ENCODE measurements around the gene PARP4.
A peak's percentile ranks its signal among the peaks of the same experiment; 100 is the strongest.
"Not testable (repeated sequence)": the region's sequence is repeated elsewhere in the genome, so short reads cannot be mapped to it uniquely, and the experiment has no call there.

The PARP4 gene

DNA sequence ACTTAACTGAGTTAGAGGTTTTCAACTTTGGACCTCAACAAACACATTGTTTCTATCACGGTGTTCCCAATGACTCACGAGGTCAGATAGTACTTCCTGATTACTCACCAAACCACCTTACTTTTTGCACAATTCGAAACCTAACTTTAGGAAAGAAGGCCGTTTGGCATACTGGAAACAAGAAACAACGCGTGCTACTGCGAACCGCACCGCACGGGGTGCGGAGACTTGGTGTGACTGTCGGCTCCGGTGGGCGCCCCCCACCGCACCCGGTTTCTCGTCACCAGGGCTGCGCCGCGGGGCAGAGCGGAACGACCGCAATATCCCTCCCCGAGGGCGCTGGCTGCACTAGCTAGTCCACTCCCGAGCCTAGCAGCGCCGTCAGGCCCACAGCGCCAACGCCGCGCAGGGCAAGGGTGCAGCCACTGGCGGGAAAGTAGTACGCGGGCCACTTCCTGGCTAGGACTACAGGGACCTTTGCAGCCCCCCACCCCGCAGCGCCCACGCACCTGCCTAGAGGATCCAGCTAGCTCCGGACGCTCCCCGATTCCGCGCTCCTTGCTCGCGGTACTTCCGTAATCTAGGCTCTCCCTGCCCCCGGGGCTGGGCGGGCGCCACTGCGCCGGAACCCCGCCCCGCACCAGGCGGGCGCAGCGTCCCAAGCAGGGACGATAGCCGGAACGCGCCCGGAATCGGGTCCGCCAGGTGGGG, at the start of gene PARP4:
TSS of gene PARP4 (minus strand) at position 582 of the 711 bp plus-strand sequence. CDS start 9,002 bp downstream, outside the sequence.
- peak within 1 kb of the TSS; percentile 89 for H3K4me3 ChIP-seq (ENCODE audit: low read depth, low read length)
- TF ChIP-seq, protein P1, sequence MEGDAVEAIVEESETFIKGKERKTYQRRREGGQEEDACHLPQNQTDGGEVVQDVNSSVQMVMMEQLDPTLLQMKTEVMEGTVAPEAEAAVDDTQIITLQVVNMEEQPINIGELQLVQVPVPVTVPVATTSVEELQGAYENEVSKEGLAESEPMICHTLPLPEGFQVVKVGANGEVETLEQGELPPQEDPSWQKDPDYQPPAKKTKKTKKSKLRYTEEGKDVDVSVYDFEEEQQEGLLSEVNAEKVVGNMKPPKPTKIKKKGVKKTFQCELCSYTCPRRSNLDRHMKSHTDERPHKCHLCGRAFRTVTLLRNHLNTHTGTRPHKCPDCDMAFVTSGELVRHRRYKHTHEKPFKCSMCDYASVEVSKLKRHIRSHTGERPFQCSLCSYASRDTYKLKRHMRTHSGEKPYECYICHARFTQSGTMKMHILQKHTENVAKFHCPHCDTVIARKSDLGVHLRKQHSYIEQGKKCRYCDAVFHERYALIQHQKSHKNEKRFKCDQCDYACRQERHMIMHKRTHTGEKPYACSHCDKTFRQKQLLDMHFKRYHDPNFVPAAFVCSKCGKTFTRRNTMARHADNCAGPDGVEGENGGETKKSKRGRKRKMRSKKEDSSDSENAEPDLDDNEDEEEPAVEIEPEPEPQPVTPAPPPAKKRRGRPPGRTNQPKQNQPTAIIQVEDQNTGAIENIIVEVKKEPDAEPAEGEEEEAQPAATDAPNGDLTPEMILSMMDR (IDR thresholded peaks at IDR 0.05; ENCODE audit: insufficient read depth, low read depth, low read length, missing control alignments) = no peak
- peak; percentile 87 for DNase-seq (ENCODE audit: low read depth)

DNA sequence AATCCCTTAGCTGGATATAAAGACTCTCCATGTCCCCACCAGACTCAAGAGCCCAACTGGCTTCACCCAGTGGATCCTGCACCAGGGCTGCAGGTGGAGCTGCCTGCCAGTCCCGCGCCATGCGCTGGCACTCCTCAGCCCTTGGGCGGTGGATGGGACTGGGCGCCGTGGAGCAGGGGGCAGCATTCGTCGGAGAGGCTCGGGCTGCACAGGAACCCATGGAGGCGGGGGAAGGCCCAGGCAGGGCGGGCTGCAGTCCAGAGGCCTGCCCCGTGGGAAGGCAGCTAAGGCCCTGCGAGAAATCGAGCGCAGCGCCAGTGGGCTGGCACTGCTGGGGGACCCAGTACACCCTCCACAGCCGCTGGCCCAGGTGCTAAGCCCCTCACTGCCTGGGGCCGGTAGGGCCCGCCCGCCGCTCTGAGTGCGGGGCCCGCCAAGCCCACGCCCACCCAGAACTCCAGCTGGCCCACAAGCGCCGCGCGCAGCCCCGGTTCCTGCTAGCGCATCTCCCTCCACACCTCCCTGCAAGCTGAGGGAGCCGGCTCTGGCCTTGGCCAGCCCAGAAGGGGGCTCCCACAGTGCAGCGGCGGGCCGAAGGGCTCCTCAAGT, 48.1 kb upstream of the PARP4 start:
- not testable (repeated sequence) for H3K4me3 ChIP-seq (ENCODE audit: low read depth, low read length); DNase-seq (ENCODE audit: low read depth)

DNA sequence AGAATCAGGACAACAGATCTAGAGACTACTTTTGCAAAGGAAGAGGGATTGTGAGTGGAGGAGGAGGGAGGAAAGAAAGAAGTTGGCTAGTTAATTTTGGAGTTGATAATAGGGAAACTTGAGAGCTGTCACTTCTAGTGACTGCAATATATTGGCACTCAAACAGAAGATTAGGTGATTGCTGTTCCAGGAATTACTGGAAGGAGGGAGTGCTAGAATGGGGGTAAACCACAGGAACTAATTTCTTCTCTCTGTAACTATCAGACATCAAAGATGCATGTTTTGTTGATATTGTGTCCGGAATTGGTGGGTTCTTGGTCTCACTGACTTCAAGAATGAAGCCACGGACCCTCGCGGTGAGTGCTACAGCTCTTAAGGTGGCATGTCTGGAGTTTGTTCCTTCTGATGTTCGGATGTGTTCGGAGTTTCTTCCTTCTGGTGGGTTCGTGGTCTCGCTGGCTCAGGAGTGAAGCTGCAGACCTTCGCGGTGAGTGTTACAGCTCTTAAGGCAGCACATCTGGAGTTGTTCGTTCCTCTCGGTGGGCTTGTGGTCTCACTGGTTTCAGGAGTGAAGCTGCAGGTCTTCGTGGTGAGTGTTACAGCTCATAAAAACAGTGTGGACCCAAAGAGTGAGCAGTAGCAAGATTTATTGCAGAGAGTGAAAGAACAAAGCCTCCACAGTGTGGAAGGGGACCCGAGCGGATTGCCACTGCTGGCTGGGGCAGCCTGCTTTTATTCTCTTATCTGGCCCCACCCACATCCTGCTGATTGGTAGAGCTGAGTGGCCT, 47.0 kb upstream of the PARP4 start:
- not testable (repeated sequence) for H3K4me3 ChIP-seq (ENCODE audit: low read depth, low read length)
- peak; percentile 28 for DNase-seq (ENCODE audit: low read depth)

GRCh38 chr13:24557081-24557480, 44.5 kb upstream of the PARP4 start:
- no peak overlapping the region for H3K4me3 ChIP-seq (ENCODE audit: low read depth, low read length)
- TF ChIP-seq, protein P1 (IDR thresholded peaks at IDR 0.05; ENCODE audit: insufficient read depth, low read depth, low read length, missing control alignments) = no peak
- DNase-seq (ENCODE audit: low read depth) = no peak

GRCh38 chr13:24553892-24554291, 41.3 kb upstream of the PARP4 start:
- H3K4me3 ChIP-seq (ENCODE audit: low read depth, low read length); DNase-seq (ENCODE audit: low read depth): not testable (repeated sequence)

DNA sequence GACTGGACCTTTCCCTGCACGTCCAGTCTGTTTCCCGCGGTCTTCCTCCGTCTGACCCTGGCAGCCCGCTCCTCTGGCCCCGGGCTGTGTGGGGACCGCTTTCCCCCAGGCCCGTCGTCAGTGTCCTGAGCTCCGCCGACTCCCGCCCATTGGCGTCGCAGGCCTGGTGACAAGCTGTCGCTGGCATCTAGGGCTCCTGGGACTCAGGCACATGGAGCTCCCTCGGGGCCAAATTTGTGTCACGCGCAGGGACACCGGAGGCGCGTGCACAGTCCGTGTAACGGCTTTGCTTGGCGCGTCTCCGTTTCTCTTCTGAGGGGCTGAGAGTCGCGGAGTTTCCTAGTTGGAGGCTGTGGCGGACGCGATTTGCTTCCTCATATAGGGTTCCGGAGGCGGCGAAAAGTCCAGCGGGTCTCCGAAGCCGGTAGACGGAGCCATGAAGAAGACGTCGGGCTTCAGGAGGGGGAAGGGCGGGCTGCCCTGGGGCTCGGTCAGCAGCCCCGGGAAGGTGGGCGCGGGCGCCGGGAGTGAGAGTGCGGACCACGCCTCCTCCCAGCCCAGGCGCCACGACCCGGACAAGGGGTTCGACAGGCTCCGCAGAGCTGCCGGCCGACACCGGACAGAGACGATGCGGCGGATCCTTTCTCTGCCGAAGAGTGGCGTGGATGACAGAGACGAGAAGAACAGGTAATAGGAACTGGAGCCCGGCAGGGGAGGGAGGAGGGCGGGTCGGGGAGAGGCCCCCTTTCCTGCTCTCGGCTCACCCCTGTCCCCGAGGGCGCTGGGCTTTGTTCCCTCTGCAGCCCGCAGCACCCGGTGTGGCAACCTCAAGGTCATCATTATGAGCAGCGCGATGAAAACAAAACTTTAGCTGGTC, 29.1 kb upstream of the PARP4 start:
- H3K4me3 ChIP-seq (ENCODE audit: low read depth, low read length) = peak overlapping the region; percentile 49
- peak; percentile 13 for DNase-seq (ENCODE audit: low read depth)

DNA sequence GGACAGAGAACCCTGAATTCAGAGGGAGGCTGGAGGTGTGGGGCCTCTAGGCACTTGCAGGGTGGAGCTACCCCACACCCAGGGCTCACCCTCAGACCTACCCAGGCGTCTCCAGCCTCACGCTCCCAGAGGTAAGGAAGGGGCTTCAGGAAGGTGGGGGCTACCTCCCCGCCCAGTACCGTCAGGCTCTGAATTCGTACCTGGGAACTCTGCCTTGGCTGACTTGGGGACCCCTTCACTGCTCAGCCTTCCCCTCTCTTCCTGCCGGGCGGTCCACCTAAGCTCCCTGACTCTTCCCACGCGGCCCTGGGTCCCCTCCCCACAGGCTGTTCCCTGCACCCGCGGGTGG, 28.5 kb upstream of the PARP4 start:
- no peak for DNase-seq (ENCODE audit: low read depth)
- H3K4me3 ChIP-seq (ENCODE audit: low read depth, low read length) = no peak overlapping the region
- TF ChIP-seq, protein P1 (IDR thresholded peaks at IDR 0.05; ENCODE audit: insufficient read depth, low read depth, low read length, missing control alignments) = no peak

- DNase-seq (ENCODE audit: low read depth) = no peak
- no peak overlapping the region for H3K4me3 ChIP-seq (ENCODE audit: low read depth, low read length)
Observed at GRCh38 chr13:24540236-24541126, 27.9 kb upstream of the PARP4 start.

More at GRCh38 chr13:24540236-24541126, 27.9 kb upstream of the PARP4 start:
- TF ChIP-seq, protein P1 (IDR thresholded peaks at IDR 0.05; ENCODE audit: insufficient read depth, low read depth, low read length, missing control alignments) = no peak
